Stimulated activated CD4-positive, alpha-beta T cell treated with anti-CD3 and anti-CD28 coated beads, TNF-alpha, amount 100 ng/mL, for 4 hours (primary cell): Measurements from ENCODE around the gene GAGE12J.
"Not testable (repeated sequence)": the region's sequence is repeated elsewhere in the genome, so short reads cannot be mapped to it uniquely, and the experiment has no call there.

Experiments
- DNase-seq, 3 experiments: peaks; one replicate each; pipeline ENCODE4 v3.0.0-alpha.2; 2020; ENCODE audit warnings: low read depth in 3 of 3

GAGE12J gene

GRCh38 chrX:49310371-49310770 lies 11.5 kb upstream of the GAGE12J start:
- no peak for DNase-seq

GRCh38 chrX:49312176-49312575 lies 9.7 kb upstream of the GAGE12J start:
- no peak for DNase-seq

- DNase-seq = no peak
Measured at GRCh38 chrX:49316085-49316484, 5.8 kb upstream of the GAGE12J start.

GRCh38 chrX:49322266-49322665 lies 429 bp downstream of the GAGE12J start:
- DNase-seq = not testable (repeated sequence)

GRCh38 chrX:49323735-49324134 lies 1.9 kb downstream of the GAGE12J start:
- DNase-seq = not testable (repeated sequence)

- DNase-seq = not testable (repeated sequence)
Measured at GRCh38 chrX:49330421-49330820, 8.6 kb downstream of the GAGE12J start.

- DNase-seq = not testable (repeated sequence)
Measured at GRCh38 chrX:49331282-49331681, 9.4 kb downstream of the GAGE12J start, which contains the start of gene GAGE13. GAGE13 (plus strand) TSS chrX:49331582; CDS start chrX:49332738, 1,156 bp downstream.

- DNase-seq = not testable (repeated sequence)
Measured at GRCh38 chrX:49331841-49332240, 10.0 kb downstream of the GAGE12J start.

GRCh38 chrX:49341449-49341848 lies 19.6 kb downstream of the GAGE12J start:
- DNase-seq = not testable (repeated sequence)

- not testable (repeated sequence) for DNase-seq
Measured at GRCh38 chrX:49344496-49345175, 22.8 kb downstream of the GAGE12J start.

- DNase-seq = not testable (repeated sequence)
Measured at GRCh38 chrX:49345402-49345801, 23.6 kb downstream of the GAGE12J start.

GRCh38 chrX:49346150-49346549 lies 24.3 kb downstream of the GAGE12J start:
- not testable (repeated sequence) for DNase-seq
